Measurements from ENCODE around the gene PNPLA2.

The PNPLA2 gene

DNA sequence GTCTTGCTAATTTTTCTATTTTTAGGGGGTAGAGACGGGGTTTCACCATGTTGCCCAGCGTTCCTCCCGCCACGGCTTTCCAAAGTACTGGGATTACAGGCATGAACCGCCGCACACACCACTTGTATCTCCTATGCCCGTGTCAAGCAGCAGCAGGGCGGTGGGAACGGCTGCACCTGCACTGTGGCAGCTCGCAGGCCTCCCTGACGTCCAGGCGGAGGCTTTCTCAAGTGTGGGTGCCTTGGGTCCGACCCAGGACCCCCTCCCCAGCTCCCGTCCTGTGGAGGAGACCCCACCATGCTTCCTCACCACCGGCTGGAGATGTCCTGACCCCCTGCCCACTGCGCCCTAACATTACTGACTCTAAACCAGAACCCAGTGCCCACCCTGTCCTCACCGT, 49.7 kb downstream of the PNPLA2 start:
- FAIRE-seq = no peak
- TF ChIP-seq POLR2A (IDR thresholded peaks at IDR 0.05; ENCODE audit: low read depth, low read length) = 0 out of 2 replicates have a peak, but pooled peaks have one; percentile 19
- no peak for DNase-seq (ENCODE audit: insufficient read length, low spot score)

DNA sequence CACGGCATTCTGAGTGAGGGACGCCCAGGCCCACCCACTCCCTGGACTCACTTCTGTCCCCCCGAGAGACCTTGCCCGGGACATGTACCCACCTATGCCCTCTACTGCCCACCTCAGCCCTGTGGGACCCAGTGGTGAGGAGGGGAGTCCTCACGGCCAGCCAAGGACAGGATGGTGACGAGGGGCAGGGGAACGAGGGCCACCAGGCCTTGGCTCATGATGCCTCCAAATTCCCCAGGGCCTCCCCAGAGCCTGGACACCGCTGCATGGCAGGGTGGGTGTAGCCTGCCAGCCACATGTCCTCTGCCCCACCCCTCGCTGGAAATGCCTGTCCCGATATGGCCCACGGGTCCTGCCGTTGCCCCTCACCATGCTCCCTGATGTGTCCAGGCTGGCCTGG, 50.1 kb downstream of the PNPLA2 start:
- no peak for FAIRE-seq
- TF ChIP-seq POLR2A (IDR thresholded peaks at IDR 0.05; ENCODE audit: low read depth, low read length) = no peak
- no peak for DNase-seq (ENCODE audit: insufficient read length, low spot score)

DNA sequence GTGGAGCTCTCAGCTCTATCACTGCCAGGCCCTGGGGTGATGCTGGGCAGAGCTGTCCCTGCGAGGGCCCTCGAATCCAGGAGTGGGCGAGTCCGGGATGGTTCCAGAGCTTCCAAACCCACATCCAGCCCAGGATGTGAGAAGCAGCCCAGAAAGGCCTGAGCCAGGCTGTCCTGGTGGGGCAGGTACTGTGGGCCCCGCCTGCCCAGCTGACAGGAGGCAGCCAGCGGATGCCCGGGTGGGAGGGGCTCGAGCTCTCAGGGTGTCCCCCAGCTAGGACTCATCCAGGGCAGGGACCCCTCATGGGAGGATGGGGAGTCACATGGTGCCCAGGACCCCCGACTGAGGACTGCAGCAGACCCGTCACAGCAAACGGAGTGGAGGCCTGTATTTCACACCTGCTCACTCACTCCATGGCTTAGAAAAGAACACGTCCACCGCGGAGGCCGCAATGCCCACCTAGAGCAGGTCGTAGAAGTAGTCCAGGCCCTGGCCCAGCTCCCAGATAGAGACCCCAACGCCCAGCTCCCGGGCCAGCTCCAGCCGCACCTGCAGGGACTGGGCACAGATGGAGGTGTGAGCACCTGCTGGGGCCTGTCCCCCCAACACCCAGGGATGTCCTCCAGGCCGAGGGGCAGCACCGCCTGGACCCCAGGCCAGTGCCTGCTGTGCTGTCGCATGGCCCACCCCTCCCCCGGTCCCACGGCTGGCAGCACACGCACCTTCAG, 50.8 kb downstream of the PNPLA2 start:
- FAIRE-seq = no peak
- DNase-seq (ENCODE audit: insufficient read length, low spot score) = no peak
- no peak for TF ChIP-seq POLR2A (IDR thresholded peaks at IDR 0.05; ENCODE audit: low read depth, low read length)

DNA sequence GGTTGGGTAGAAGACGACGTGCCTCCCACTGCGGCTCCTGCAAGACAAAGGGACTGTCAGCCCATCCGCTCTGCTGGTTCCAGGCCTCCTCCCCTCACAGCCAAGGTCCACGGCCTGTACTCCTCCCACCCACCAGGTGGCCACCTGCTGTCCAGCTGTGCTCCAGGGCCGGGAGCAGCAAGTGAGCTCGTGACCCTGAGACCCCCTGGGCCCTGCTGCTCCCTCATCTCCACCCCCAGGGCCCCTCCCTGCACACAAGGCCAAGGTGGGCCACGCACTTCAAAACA, 51.4 kb downstream of the PNPLA2 start:
- no peak for TF ChIP-seq POLR2A (IDR thresholded peaks at IDR 0.05; ENCODE audit: low read depth, low read length)
- FAIRE-seq (no peak), DNase-seq (ENCODE audit: insufficient read length, low spot score) (no peak)

DNA sequence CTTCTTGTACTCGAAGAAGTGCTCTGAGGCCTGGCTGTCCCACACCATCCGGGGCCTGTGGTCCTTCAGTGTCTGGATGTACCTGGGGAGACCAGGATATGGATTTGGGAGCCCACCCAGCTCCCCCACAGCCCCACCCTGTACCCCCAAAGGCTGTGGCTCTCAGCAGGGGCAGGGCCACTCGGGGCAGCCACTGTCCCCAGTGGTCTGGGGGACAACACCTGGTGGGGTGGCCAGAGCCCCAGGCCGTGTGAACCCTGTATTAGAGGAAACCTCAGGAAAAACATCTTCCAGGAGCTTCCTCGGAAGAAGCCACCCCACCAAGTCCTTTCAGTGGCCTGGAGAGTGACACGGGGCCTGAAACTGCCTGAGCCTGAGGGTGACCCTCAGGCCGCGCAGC, 51.7 kb downstream of the PNPLA2 start:
- DNase-seq (ENCODE audit: insufficient read length, low spot score) (no peak), FAIRE-seq (no peak)
- TF ChIP-seq POLR2A (IDR thresholded peaks at IDR 0.05; ENCODE audit: low read depth, low read length) = no peak

DNA sequence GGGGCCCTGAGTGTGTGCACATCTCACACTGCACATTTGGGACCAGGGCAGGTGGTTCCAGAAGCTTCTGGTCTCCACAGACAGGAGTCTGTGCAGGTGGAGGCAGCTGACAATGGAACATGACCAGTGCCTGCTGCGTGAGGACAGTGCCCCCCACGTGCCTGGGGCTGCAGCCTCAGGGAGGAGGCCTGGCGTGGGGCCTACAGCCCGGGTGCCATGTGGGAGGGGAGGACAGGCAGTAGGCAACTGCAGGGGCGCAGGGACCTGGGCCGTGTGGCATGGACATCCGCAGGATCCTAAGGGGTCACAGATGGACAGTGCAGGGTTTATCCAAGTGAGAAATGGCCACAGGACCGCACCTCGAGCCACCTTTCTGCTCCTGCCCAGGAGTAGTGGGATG, 52.8 kb downstream of the PNPLA2 start:
- TF ChIP-seq POLR2A (IDR thresholded peaks at IDR 0.05; ENCODE audit: low read depth, low read length) = no peak
- no peak for FAIRE-seq

DNA sequence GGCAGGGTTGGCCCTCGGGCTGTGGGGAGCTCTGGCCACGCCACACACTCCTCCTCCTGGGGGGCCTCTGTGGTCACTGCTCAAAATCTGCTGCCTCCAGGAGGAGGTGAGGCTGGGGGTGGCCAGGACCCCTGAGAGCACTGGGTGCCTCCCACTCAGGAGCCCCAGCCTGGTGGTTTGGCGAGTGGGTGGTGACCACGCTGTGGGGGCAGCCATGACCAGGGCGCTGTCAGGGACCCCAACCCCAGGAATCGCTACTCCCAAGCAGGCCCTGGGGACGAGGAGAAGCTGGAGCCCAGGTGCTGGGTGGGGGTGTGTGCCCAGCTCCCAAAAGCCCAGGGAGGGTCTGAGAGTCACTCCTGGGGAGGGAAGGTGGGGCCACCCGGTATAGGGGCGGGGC, 54.1 kb downstream of the PNPLA2 start:
- FAIRE-seq = no peak
- no peak for TF ChIP-seq POLR2A (IDR thresholded peaks at IDR 0.05; ENCODE audit: low read depth, low read length)
- no peak for DNase-seq (ENCODE audit: insufficient read length, low spot score)

More for the DNA sequence above, 52.8 kb downstream of the PNPLA2 start:
- DNase-seq (ENCODE audit: insufficient read length, low spot score) = no peak

DNA sequence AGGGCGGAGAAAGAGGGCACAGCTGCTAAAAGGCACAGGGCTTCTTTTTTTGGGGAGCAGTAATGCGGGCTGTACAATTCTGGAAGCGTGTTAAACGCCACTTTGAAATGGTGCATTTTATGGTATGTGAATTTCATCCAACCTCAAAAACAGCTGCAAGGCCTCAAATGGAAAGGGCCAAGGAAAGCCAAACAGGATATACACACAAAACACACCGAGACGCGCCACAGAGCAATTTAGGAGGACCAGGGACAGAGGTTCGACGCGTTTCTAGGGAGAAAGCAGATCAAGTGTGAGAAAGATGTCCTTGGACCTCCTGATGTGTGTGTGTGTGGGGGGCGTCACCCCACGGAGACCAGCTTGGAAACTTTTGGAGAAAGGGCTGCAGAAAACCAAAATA, 55.0 kb downstream of the PNPLA2 start:
- no peak for TF ChIP-seq POLR2A (IDR thresholded peaks at IDR 0.05; ENCODE audit: low read depth, low read length)
- no peak for FAIRE-seq

More for the DNA sequence above, 55.0 kb downstream of the PNPLA2 start:
- DNase-seq (ENCODE audit: insufficient read length, low spot score) = no peak
